GM12872 (cell line): ENCODE data around the gene DISC1.

Experiments used
- CTCF ChIP-seq: IDR thresholded peaks from 3 replicates; pipeline ENCODE4 v1.5.1; 2011; ENCODE audit warnings: low read depth, mild to moderate bottlenecking, low read length, moderate library complexity; ENCODE audit not compliant: insufficient read depth

Gene DISC1

DNA sequence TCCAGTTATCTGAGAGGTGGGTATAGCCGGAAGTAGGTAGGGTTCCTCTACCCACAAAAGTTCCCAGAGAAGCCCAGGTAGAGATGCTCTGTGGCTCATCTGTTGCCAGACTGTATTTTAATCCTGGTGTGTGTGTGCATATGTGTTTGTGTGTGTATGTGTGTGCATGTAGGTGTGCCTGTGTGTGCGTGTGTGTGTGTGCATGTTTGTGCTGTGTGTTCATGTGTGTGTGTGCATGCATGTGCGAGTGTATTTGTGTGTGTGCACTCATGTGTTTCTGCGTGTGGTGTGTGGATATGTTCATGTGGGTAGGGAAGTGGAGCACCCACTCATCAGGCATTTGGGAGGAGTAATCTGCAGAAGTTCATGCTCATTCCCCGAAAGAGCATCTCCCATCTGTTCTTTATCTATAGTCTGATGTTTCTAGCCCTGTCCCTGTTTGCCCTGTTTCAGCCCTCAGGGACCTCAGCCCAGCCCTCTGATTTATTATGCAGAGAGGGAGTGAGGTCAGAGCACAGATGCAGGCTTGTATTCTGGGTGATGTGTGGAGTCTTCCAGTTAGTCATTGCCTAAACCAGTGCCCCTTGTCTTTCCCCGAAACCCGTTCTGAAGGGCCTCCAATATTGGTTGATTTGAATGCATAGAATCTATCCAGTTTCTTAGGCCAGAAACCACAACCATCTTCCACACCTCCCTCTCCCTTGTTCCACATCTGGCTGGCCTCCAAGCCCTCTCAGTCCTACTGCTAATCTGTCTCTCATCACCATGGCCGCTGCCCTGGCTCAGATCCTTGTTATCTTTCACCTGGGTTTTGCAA, 69.1 kb downstream of the DISC1 start:
- no peak for TF ChIP-seq CTCF

DNA sequence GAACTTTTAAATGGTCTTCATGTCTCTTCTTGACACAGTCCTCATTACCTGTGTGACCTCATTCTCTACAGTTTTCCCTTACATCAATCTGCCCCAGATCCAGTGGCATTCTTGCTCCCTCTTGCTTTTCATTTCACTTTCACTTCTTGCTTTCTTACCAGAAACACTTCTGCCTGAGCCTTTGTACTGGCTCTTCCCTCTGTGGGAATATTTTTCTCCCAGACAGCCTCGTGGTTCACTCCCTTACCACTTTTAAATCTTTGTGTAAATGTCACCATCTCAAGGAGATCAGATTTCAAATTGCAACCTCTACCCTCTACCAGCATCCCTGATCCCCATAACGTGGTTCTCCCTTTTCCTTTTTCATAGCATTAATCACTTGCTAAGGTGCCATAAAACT, 73.2 kb downstream of the DISC1 start:
- TF ChIP-seq CTCF = no peak

DNA sequence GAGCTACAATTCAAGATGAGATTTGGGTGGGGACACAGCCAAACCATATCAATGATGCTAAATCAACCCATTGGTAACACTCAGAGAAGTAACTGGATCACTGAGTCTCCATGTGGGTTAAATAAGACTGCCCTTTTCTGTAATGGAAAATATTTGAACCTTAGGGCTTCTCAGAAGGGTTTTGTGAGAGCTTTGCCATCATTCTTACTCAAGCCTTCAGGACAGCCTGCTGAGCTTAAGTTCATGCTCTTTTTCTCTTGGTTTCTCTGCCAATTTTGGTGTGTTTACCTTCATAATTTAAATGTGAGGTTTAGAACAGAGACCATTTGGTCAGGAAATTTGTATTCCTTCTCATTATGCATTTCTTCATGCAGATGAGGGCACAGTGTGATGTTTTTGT, 74.7 kb downstream of the DISC1 start:
- TF ChIP-seq CTCF = no peak

- TF ChIP-seq CTCF = no peak
Measured at GRCh38 chr1:231702331-231702730, 75.7 kb downstream of the DISC1 start.

DNA sequence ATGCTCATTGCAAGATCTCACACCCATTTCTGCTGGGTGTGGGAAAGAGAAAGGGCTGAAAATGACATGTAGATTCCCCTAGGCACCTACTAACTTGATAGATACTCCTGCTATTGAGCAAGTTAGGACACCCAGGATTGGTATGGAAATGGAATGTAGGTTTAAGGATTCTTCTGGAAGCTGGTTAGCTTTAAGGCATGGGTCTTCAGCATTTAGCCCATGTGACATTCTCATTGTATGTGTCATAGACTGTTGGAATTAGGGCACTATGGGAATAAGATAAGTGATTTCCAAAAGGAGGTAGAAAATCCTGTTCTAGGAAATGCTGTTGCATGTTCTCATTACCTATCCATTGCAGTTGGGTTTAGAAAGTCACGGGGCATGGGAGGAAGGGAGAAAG, 76.2 kb downstream of the DISC1 start:
- TF ChIP-seq CTCF = no peak

DNA sequence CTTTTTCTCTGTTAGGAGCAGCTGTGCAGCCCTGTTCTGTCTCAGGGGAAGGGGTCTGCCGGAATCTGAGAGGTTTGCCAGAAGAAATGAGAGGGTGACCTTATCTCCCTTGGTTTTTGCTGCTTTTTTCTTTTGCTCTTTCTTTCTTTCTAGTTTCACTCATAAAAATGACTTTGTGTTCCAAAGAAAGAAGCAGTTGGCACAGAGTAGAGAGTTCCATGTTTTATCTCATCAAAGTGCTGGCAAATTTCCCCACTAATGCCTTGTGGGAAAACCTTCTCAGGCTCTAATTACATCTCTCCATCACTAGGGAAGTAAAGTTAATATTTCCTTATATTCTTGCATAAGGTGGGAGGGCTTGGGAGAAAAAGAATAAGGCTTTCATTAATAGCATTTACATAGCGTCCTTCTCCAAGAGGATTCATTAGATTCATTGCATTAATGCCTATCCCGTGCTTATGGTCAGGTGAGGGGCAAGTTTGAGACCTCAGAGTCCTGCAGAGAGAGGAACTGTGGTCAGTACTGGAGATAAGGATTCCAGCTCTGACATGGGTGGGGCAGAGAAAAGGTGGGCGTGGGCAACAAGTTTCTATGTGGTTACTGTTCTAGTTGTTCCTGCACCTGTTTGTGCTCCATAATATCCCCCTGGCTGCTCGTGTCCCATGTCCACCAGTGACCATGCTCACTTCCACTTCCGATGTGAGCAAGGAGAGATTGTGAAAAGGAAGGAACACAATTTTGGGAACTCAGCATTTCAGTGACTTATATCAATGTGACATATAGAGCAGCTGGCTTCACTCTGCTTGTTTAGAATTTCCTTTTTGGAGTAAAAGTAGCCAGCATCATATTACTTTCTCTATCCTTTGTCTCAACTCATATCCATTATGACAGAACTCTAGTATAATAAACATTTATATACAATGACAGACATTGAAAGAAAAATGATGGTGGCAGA, 79.5 kb downstream of the DISC1 start:
- TF ChIP-seq CTCF = no peak

DNA sequence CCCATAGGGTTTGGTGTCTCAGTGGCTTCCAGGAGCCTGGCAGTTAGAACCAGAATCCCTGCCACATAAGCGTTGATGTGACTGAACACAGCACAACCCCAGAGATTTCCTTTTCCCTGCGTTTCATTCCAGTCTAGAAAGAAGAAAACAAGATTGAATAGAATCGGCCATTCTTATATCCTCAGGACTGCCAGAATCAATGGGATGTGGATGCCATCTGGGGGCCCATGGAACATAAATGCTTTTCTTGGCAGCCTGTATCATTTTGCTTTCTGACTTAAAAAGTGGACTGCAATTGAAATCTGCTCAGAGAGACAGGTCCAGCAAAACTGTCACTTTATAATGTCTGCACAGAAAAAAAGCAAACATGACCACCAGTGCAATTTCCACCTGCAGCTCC, 80.3 kb downstream of the DISC1 start:
- no peak for TF ChIP-seq CTCF
